Prostate gland (tissue), 2 donors: ENCODE results near the gene APBA3. TPM values are rescaled to one million over a fixed set of nuclear protein-coding genes. Genes with fewer than 3 reads are reported as not detected.

Experiments
- DNase-seq: peaks from one replicate; pipeline ENCODE4 v3.0.0-alpha.2; 2019; ENCODE audit warnings: low spot score
- H3K27ac ChIP-seq, 2 donors: fragments of 200-600 bp; sonication (generic); 2 replicates each; pipeline ENCODE4 v1.5.1; 2017 to 2019
- H3K27me3 ChIP-seq: fragments of 200-600 bp; sonication (generic); replicated peaks from 2 replicates; pipeline ENCODE4 v1.5.1; 2019; ENCODE audit not compliant: insufficient read depth
- H3K36me3 ChIP-seq, 2 donors: fragments of 200-600 bp; sonication (generic); 1 replicate in 1 of 2; 2 replicates in 1 of 2; pipeline versions ENCODE4 v1.5.1 to v1.8.1; 2017 to 2019
- H3K4me1 ChIP-seq: fragments of 200-600 bp; sonication (generic); replicated peaks from 2 replicates; pipeline ENCODE4 v1.5.1; 2019
- H3K4me3 ChIP-seq, 2 donors: fragments of 200-600 bp; sonication (generic); 2 replicates each; pipeline ENCODE4 v1.5.1; 2017 to 2019
- H3K9me3 ChIP-seq: fragments of 200-600 bp; sonication (generic); 2 replicates; pipeline ENCODE4 v1.5.1; 2017
- POLR2A ChIP-seq: fragments of 450-650 bp; IDR thresholded peaks from one replicate; pipeline ENCODE4 v1.6.1; 2016; ENCODE audit warnings: antibody characterized with exemption, mild to moderate bottlenecking
- POLR2AphosphoS5 ChIP-seq: sonication (generic); formaldehyde crosslinking; IDR thresholded peaks from one replicate; pipeline ENCODE4 v1.6.1; 2017; ENCODE audit warnings: antibody characterized with exemption
- WGBS: methylation state at CpG from one replicate; pipeline ENCODE4 v1.1.5; 2018; 5-methylcytosine and 5-hydroxymethylcytosine counted together
- intact Hi-C: fragments of 100-400 bp; cut with DNase I; formaldehyde crosslinking; loops from one replicate; pipeline ENCODE4 v1.14.2; 2022
- total RNA-seq, 2 donors: library from RNA; depleted of rRNA; stranded (reverse); fragments of >200 nt; gene quantifications; one replicate each; pipeline ENCODE4 v1.1.0, GENCODE V29; 2016
- TF ChIP-seq, protein P1 (sequence below), 4 experiments: fragments of 200-600 bp in 2 of 4; fragments of 450-650 bp in 2 of 4; sonication (generic) in 2 of 4; IDR thresholded peaks; 1 replicate in 3 of 4; 2 replicates in 1 of 4; pipeline ENCODE4 v1.5.1; 2016 to 2019; ENCODE audit warnings: antibody characterized with exemption in 4 of 4, mild to moderate bottlenecking in 2 of 4, moderate library complexity in 2 of 4

APBA3 gene
- total RNA-seq, 2 donors from 2014 or later = 45.7 to 63.8 TPM

DNA sequence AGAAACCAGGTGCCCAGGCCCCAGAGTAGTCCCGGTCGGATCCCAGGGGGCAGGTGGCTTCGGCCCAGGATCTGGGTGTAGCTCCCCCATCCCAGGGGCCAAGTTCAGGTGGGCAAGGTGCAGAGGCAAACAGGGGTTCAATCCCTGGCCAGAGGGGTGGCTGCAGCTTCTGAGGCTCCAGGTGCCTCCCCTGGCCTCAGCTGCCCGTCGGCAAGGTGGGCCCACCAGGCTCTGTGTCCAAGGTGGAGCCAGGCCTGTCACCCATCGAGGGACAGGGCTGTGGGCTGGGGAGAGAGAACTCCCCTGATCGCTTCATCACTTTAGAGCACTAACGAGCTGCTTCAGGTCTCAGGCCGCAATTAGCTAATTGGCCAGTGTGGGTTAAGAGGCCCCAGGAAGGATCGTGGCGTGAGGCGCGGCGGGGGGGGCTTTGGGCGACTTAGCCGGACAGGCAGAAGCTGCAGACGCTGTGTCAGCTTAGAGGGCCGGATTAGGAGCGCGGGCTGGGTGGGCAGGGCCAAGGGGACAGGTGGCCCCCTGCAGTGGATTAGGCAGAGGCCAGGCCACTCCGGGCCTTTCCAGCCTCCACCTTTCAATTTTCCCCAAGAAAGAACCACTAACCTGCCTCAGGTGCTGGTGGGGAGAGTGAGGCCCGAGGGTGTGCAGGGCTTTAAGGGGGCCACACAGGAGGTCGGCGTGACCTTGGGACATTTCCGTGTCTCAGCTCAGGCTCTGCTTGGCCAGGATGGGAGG is 13.3 kb upstream of the APBA3 start:
- intact Hi-C loops = no loop called here
- WGBS = 56% methylated on average over 25 of the region's 25 CpGs
- Histone ChIP-seq H3K36me3 (no peaks in the 10 kb centered on the region), H3K27ac (no peak overlapping the region), H3K4me3 (no peak overlapping the region), H3K9me3 (no peaks in the 10 kb centered on the region), H3K4me1 (no peaks in the 10 kb centered on the region), H3K27me3 (no peaks in the 10 kb centered on the region)
- no peak for DNase-seq
- no peak for TF ChIP-seq POLR2A
- no peak for TF ChIP-seq POLR2AphosphoS5
- TF ChIP-seq, protein P1, sequence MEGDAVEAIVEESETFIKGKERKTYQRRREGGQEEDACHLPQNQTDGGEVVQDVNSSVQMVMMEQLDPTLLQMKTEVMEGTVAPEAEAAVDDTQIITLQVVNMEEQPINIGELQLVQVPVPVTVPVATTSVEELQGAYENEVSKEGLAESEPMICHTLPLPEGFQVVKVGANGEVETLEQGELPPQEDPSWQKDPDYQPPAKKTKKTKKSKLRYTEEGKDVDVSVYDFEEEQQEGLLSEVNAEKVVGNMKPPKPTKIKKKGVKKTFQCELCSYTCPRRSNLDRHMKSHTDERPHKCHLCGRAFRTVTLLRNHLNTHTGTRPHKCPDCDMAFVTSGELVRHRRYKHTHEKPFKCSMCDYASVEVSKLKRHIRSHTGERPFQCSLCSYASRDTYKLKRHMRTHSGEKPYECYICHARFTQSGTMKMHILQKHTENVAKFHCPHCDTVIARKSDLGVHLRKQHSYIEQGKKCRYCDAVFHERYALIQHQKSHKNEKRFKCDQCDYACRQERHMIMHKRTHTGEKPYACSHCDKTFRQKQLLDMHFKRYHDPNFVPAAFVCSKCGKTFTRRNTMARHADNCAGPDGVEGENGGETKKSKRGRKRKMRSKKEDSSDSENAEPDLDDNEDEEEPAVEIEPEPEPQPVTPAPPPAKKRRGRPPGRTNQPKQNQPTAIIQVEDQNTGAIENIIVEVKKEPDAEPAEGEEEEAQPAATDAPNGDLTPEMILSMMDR (IDR thresholded peaks at IDR 0.05) = no peak

DNA sequence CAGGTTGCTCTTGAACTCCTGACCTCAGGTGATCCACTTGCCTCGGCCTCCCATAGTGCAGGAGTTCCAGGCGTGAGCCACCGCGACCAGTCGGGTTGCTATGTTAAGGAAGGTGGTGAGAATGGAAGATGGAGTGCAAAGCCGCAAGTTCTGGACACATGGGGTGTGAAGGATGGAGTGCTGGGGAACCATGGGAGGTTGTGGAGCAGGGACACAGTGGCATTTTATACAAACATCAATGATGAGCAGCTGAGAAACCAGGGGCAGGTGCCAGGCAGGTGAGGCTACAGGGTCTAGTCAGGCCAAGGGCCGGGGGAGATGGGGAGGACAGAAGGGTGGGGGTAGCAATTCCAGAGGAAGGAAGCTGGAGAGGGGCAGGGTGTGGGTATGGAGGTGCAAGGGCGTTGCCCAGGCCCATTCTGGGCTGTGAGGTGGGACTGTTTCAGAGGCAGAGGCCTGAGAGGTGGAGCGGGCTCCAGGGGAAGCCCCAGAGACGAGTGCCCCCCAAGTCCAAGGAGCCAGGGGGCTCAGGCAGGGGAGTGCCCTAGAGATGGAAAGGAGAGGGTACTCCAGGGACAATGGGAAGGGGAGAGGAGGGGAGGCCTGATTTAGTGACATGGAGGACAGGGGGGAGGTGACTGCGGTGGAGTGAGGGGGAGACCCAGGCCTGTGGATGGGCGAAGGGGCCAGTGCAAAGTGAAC is 12.5 kb upstream of the APBA3 start:
- Histone ChIP-seq H3K4me3 (no peak overlapping the region), H3K4me1 (no peaks in the 10 kb centered on the region), H3K27ac (no peak overlapping the region), H3K9me3 (no peaks in the 10 kb centered on the region), H3K36me3 (no peaks in the 10 kb centered on the region), H3K27me3 (no peaks in the 10 kb centered on the region)
- DNase-seq = no peak
- TF ChIP-seq, protein P1 (IDR thresholded peaks at IDR 0.05) = no peak
- TF ChIP-seq POLR2AphosphoS5 (no peak), POLR2A (no peak)
- WGBS = 83% methylated on average over 12 of the region's 12 CpGs
- intact Hi-C loops = no loop called here

DNA sequence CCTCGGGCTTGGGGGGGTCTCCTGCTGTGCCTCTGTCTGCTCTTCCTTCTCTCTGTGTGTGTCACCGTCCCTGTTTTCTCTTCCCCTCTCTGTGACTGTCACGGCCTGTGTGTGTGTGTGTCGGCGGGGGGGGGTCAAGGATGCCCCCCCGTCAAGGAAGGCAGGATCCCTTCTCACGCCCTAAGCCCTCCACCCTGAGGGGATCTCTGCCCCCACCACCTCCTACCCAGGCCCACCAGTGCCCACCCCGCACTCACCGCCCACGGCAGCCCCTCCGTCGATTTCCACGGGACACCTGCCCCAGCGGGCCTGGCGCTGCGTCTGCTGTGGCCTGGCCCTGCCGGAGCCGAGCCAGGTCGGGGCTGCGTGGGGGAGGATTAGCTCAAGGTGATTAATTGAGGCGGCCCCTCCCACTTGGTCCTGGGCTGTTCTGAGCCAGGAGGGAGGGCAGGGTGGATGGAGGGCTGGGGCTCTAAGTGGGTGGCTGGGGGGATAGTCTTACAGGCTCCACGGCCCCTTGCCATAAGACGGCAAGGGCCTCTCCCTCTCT is 10.5 kb upstream of the APBA3 start, which contains the start of gene RAX2:
TSS of gene RAX2 (minus strand) at position 323 of the 550 bp plus-strand sequence. CDS start 486 bp downstream, outside the sequence.
- Histone ChIP-seq H3K4me1 (no peaks in the 10 kb centered on the region), H3K4me3 (no peak within 1 kb of the TSS), H3K36me3 (peaks cover 0 to 3% of the 10 kb centered on the region in 2 donors), H3K9me3 (no peaks in the 10 kb centered on the region), H3K27ac (no peak within 1 kb of the TSS), H3K27me3 (no peaks in the 10 kb centered on the region)
- no peak for DNase-seq
- TF ChIP-seq POLR2AphosphoS5 = no peak
- TF ChIP-seq POLR2A = no peak
- TF ChIP-seq, protein P1 (IDR thresholded peaks at IDR 0.05) = no peak
- intact Hi-C loops = no loop called here
- WGBS = 39% methylated on average over 18 of the region's 23 CpGs

DNA sequence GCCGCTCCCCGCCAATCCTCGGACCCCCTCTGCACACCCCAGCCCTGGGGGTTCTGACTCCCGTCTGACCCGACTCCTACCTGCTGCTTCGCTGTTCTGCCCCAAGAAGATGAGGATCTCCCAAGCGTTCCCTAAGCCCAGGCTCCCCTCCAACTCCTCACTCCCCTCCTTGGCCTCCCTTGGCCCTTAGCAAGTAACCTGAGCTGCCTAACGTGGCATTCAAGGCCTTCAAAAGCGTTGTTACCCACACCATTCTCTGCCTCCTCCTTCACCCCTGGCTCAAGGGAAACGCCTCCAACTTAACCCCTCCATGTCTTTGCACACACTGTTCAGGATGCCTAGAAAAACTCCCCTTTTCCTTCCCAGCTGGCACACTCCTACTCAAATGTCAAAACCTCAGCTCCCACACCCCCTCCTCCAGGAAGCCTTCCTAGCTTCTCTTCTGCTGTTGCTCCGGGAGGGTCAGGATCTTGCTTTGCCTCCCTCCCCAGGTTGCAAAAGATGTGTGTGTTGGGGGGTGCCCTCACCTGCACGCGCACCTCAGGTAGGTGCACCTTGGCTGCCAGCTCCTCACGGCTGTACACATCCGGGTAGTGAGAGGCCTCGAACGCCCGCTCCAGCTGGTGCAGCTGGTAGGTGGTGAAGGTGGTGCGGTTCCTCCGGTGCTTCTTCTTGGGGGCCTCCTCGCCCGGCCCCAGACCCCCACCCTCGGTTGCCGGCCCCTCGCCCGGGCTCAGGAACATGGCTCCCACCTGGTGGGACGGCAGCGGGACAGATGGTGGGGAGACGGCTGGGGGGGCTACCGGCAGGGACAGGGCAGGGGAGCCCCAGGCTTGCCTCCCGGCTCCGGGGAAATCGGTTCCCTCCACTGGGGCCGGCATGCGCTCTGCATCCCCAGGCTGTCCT is 9.8 kb upstream of the APBA3 start:
- H3K4me1 ChIP-seq = no peaks in the 10 kb centered on the region
- H3K27ac ChIP-seq = no peak overlapping the region
- intact Hi-C loops = no loop called here
- H3K4me3 ChIP-seq = no peak overlapping the region
- no peaks in the 10 kb centered on the region for H3K27me3 ChIP-seq
- no peaks in the 10 kb centered on the region for H3K9me3 ChIP-seq
- H3K36me3 ChIP-seq = peaks cover 0 to 3% of the 10 kb centered on the region in 2 donors
- no peak for TF ChIP-seq POLR2AphosphoS5
- TF ChIP-seq, protein P1 (IDR thresholded peaks at IDR 0.05) = no peak
- TF ChIP-seq POLR2A = no peak
- DNase-seq = no peak
- WGBS = 83% methylated on average over 32 of the region's 35 CpGs
